GM12878 (cell line): ENCODE data around the gene CCDC78.

Source experiments
- MYB ChIP-seq: fragments of 150-350 bp; IDR thresholded peaks from 2 replicates; pipeline ENCODE4 v1.6.1; 2014; ENCODE audit warnings: mild to moderate bottlenecking, low read depth, low read length, borderline replicate concordance
- SUPT20H ChIP-seq: IDR thresholded peaks from 2 replicates; pipeline ENCODE4 v1.6.1; 2011; ENCODE audit warnings: low read depth, mild to moderate bottlenecking, low read length, moderate library complexity, borderline replicate concordance; ENCODE audit not compliant: control insufficient read depth
- TF ChIP-seq, protein P1 (sequence below), 3 experiments: IDR thresholded peaks in 2 of 3; conservative IDR thresholded peaks in 1 of 3; 2 replicates each; pipeline ENCODE4 v1.5.1; 2011; ENCODE audit warnings: low read depth in 3 of 3, low read length in 3 of 3, mild to moderate bottlenecking in 3 of 3, control low read depth in 2 of 3, moderate library complexity in 2 of 3, inconsistent platforms in 1 of 3, mixed read lengths in 1 of 3; ENCODE audit not compliant: control insufficient read depth in 2 of 3, insufficient read depth in 1 of 3; ENCODE audit errors: extremely low read depth in 1 of 3
- TF ChIP-seq, protein P2 (sequence below): IDR thresholded peaks from 2 replicates; pipeline ENCODE4 v1.6.1; 2012; ENCODE audit warnings: mild to moderate bottlenecking, low read depth, low read length

DNA sequence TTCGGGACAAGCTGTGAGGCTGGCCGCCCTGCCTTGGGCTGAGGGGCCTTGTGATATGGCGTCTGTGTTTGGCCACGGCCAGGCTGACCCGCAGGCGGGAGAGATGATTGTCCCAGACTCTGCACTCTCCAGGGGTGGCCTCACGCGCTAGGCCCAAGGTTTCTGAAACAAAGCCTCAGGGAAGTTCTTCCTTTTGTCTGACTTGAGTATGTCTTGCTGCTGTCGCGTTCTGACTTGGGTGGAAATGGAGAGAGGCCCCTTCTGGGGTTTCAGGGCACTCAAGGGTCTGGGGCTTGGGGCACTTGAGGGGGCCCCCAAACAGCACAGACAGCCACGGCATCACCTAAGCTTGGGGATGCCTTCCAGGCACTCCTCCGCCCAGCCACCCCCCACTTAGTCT, 15.2 kb downstream of the CCDC78 start:
- TF ChIP-seq SUPT20H (no peak), MYB (no peak)
- TF ChIP-seq, protein P1, sequence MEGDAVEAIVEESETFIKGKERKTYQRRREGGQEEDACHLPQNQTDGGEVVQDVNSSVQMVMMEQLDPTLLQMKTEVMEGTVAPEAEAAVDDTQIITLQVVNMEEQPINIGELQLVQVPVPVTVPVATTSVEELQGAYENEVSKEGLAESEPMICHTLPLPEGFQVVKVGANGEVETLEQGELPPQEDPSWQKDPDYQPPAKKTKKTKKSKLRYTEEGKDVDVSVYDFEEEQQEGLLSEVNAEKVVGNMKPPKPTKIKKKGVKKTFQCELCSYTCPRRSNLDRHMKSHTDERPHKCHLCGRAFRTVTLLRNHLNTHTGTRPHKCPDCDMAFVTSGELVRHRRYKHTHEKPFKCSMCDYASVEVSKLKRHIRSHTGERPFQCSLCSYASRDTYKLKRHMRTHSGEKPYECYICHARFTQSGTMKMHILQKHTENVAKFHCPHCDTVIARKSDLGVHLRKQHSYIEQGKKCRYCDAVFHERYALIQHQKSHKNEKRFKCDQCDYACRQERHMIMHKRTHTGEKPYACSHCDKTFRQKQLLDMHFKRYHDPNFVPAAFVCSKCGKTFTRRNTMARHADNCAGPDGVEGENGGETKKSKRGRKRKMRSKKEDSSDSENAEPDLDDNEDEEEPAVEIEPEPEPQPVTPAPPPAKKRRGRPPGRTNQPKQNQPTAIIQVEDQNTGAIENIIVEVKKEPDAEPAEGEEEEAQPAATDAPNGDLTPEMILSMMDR (IDR thresholded peaks at IDR 0.05 in 2 of 3, conservative IDR thresholded peaks at IDR 0.05 in 1 of 3; ENCODE audit: control insufficient read depth in 2 of 3, extremely low read depth in 1 of 3, insufficient read depth in 1 of 3, low read depth in 3 of 3, low read length in 3 of 3): no peak
- TF ChIP-seq, protein P2, sequence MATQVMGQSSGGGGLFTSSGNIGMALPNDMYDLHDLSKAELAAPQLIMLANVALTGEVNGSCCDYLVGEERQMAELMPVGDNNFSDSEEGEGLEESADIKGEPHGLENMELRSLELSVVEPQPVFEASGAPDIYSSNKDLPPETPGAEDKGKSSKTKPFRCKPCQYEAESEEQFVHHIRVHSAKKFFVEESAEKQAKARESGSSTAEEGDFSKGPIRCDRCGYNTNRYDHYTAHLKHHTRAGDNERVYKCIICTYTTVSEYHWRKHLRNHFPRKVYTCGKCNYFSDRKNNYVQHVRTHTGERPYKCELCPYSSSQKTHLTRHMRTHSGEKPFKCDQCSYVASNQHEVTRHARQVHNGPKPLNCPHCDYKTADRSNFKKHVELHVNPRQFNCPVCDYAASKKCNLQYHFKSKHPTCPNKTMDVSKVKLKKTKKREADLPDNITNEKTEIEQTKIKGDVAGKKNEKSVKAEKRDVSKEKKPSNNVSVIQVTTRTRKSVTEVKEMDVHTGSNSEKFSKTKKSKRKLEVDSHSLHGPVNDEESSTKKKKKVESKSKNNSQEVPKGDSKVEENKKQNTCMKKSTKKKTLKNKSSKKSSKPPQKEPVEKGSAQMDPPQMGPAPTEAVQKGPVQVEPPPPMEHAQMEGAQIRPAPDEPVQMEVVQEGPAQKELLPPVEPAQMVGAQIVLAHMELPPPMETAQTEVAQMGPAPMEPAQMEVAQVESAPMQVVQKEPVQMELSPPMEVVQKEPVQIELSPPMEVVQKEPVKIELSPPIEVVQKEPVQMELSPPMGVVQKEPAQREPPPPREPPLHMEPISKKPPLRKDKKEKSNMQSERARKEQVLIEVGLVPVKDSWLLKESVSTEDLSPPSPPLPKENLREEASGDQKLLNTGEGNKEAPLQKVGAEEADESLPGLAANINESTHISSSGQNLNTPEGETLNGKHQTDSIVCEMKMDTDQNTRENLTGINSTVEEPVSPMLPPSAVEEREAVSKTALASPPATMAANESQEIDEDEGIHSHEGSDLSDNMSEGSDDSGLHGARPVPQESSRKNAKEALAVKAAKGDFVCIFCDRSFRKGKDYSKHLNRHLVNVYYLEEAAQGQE: no peak
